Endometrial microvascular endothelial cells (primary cell): ENCODE data around the gene EHD2. TPM values are rescaled to one million over a fixed set of nuclear protein-coding genes. Genes with fewer than 3 reads are reported as not detected.

Experiments
- in situ Hi-C: cut with HindIII; loops from 2 replicates; pipeline ENCODE4 v1.10.0; 2017; ENCODE audit warnings: low sequenced_read_pairs, low pct_unique_long_range_greater_than_20kb; ENCODE audit errors: inconsistent ontology term
- total RNA-seq: library from RNA; depleted of rRNA; stranded (reverse); fragments of >200 nt; gene quantifications from one replicate; pipeline ENCODE4 v1.2.3, GENCODE V29; 2015; ENCODE audit errors: inconsistent ontology term

Gene EHD2
- total RNA-seq, 1 donor from 2014 or later, result 205 TPM

DNA sequence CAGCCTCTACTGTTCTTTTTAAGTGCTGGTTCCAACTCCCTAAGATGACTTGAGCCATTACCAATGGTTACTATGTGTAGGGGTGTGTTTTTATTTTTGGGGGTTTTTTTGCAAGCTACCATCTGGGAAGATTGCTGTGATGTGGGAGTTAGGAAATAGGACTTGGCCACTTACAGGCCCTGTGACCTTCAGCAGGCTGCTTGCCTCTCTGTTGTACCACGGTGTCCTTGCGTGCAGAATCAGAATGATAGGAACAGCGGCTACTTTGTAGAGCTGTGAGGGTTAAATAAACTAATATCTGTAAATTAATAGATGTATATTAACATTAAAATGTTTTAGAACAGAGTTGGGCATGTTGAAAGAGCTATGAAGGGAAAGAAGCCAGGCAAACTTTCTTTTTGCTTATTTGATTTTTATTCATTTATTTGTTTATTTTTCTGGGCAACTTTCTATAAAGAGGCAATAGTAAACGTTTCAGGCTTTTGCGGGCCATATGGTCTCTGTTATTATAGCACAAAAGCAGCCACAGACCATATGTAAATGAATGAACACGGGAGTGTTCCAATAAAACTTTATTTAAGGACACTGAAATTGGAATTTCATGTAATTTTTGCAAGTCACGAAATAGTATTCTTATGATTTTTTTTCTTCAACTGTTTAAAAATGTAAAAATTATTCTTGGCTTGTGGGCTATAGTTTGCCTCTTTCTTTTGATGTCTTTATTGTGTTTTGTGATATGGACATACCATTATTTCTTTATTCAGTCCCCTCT, 26.4 kb upstream of the EHD2 start:
- in situ Hi-C loops, result no loop called here

DNA sequence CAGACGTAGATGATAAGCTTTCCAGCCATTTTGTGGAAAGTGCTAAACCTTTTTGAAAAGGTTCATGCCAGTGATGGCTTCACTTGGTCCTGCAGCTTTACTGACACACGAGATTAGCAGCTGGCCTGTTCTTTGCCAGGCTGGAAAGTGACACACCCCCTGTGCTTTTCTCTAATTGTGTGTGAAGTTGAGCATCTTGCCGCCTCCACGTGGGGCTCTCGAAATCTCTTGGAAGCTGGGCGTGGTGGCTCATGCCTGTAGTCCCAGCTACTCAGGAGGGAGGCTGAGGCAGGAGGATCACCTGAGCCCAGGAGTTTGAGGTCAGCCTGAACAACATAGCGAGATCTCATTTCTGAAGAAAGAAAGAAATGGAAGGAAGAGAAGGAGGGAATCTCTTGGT, 25.3 kb upstream of the EHD2 start:
- in situ Hi-C loops, result no loop called here

DNA sequence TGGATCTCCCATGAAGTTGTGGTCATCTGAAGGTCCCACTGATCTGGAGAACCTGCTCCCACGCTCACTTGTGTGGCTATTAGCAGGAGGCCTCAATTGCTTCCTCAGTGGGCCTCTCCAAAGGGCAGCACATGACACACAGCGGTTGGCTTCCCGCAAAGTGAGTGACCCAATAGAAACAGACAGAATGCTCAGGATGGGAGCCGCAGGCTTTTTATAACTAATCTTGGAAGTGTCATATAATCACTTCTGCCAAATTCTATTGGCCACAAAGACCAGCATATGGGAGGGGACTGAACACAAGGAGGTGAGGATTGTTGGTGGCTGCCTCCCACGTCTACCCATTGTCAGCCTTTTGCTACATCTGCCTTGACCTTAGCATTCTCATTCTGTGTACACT, 22.1 kb upstream of the EHD2 start:
- in situ Hi-C loops, result no loop called here

DNA sequence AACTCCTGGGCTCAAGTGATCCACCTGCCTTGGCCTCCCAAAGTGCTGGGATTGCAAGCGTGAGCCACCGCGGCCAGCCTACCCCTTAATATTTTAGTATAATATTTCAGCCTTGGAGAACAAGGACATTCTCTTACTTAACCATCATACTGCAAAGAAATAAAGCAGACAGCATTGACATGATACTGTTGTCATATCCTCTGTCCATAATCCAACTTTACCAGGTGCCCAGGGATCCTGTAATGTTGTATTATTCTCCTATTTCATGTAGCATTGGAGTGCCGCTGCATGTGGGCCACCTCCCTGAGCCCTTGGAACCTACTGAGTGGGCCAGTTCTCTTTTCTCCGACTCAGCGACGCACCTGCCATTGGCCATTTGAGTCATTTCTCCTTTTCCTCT, 21.4 kb upstream of the EHD2 start:
- in situ Hi-C loops, result no loop called here

DNA sequence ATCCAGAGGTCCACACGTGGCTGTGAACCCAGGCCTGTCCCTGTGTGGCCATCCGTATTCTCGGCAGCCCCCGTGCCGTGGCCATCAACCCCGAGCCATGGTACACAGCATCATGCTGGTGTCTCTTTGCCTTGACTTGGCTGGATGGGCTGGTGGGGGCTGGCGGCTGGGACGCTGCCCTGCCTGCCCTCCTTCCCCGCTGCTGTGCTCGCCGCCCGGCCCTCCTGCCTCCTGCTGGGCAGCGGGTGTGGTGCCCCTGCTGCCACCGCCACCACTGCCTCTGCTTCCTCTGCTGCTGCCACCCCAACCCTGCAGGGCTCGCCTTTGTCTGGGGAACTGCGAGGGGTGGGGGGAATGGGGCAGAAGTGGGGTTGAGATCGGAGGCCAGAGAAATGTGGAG, 19.7 kb upstream of the EHD2 start:
- in situ Hi-C loops, result no loop called here

DNA sequence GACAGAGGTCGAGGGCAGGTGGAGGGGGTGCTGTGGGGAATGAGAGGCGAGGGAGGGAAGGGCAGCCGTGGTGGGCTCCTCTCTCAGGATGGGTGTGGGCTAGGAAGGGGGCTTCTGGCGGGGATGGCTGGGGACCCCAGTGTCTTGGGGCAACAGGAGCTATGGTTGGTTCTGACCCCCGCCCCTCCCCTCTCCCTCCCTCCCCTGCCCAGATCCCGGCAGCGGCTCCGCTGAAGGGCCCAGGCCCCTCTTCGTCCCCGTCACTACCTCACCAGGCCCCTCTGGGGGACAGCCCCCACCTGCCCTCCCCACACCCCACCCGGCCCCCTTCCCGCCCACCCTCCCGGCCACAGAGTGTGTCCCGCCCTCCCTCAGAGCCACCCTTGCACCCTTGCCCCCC, 19.3 kb upstream of the EHD2 start:
- in situ Hi-C loops, result no loop called here

DNA sequence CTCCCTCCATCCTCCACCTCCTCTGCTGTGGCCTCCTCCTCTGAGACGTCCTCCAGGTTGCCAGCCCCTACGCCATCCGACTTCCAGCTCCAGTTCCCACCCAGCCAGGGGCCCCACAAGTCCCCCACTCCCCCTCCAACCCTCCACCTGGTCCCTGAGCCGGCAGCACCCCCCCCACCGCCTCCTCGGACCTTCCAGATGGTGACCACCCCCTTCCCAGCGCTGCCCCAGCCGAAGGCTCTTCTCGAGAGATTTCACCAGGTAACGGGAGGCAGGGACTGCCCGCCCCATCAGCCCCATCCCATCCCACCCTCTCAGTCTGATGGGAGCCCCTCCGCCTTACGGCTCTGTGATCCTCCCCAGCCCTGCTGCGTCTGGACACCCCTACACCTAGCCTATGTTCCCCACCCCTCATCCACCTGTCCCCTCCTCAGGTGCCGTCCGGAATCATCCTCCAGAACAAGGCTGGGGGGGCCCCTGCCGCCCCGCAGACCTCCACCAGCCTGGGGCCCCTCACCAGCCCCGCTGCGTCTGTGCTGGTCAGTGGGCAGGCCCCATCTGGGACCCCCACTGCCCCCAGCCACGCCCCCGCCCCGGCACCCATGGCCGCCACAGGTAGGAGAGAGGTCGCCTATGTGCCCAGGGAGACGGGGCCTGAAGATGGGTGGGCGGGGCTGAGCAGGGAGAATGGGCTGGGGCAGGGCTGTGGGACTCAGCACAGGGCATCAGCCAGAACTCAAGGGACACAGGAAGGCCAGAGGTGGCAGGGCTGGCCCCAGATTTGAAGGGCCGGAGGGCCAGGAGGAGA, 18.6 kb upstream of the EHD2 start:
- in situ Hi-C loops, result no loop called here

DNA sequence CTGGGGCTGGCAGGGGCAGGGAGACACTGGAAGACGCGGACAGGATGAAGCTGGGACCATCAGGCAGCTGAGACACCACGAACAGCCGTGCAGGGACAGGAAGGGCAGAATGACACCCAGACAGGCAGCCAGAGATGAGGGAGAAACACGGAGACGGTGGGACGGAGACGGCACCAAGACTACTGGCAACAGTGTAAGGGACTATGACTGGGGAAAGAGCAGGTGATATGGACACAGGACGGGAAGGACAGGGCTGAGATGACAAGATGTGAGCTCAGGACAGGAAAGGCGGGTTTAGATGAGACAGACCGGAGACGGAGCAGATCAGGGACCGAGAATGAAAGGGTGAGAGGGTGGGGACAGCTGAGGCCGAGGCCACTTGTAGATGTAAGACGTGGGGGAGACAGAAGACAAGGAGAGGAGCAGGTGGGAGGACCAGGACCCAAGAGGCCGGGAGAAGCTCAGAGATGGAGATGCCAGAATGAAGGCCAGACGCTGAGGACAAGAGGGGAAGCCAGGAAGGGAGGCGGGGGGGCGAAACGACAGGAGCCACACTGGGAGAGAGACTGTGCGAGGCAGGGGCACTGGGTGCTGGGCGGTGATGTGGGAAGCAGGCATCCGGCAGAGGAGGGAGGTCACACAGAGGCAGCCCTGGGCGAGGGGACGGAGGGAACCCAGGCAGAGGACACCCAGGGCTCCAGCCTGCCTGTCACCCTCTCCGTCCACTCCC, 17.5 kb upstream of the EHD2 start:
- in situ Hi-C loops, result no loop called here

DNA sequence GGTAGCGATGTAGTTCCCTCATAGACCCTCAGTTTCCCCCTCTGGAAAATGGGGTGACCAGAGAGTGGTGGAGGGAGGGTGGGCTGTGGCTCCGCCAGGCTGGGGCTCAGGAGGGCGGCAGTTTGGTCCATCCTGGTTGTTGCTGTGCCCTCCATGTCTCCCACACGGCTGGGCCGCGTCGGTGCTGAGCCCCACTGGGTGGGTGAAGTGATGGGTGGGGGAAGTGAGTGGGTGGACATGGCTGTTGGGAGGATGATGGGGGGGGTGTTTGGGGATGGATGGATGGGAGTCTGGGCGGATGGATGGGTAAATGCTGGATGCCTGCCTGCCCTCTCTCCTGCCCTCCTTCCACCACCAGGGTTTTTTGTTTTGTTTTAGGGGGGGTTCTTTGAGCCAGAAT, 16.6 kb upstream of the EHD2 start:
- in situ Hi-C loops, result no loop called here

DNA sequence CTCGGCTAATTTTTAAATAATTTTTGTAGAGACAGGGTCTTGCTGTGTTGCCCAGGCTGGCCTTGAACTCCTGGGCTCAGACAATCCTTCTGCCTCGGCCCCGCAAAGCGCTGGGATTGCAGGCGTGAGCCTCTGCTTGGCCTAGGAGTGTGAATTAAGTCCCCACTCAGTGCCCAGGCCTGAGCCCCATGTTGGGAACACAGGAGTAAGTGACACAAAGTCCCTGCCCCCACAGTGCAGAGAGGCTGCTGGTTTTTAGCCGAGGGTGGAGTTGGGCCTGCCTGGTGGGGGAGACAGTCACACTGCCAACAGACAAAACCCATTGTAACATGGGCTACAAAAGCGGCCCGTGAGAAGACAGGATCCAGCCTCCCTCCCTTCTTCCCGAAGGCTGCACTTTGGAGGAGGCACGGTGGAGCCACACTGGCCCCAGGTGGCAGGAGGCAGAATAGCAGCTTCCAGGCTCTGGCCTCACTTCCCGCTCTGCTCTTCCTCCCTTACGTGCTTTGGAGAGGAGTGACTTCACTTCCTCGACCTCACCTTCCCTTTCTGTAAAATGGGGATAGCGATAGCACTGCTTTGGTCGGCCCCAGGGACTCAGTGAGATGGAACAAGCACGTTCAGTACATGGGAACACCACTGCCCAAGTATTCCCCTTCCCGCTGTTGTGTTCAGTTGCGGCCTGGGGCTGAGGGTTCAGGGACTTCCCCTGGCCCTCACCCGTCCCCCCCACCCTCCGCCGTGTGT, 15.2 kb upstream of the EHD2 start:
- in situ Hi-C loops, result no loop called here

DNA sequence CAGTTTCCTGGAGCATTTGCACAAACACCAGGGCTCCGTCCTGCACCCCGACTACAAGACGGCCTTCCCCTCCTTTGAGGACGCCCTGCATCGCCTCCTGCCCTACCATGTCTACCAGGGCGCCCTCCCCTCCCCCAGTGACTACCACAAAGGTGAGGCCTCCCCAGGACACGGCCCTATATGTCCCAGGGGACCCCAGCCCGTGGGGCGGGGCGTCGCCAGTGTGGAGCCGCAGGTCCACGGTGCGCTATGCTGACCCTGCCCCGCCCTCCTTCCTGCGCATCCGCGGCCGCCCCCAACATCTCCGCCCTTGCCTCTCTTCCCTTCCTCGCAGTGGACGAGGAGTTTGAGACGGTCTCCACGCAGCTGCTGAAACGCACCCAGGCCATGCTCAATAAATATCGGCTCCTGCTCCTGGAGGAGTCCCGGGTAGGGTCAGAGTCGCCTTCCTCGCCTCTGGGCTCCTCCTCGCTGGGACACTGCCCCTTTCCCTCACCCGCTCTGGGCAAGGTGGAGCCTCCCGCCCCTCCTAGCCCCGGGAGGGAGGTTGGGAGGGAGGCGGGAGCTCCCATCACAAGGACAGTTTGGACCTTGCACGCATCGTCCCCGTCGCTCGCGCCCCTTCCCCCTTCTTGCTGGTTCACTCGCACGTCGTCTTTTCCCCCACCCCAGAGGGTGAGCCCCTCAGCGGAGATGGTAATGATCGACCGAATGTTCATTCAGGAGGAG, 14.4 kb upstream of the EHD2 start:
- in situ Hi-C loops, result no loop called here

DNA sequence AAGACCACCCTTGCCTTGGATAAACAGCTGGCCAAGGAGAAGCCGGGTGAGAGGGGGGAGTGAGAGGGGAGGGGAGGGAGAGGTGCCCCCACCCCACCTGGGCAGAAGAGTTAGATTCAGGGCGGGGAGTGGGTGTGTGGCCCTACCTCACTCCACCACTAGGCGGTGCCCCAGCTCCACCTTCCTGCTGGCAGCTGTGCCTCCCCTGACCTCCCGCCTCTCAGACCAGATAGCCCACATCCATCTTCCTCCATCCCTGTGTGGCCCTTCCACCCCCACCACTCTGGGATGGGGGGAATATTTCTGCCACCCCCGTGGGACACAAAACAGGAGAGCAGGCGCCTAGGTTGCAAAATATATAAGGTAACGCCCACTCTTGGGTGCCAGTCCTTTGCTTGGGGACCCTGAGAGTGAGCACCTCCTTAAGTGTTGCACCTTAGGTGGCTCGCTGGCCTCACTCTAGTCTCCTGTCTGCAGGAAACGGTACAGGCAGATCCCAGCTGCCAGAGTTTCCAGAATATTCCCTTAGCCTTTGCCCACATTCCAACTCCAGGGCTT, 13.8 kb upstream of the EHD2 start:
- in situ Hi-C loops, result no loop called here

DNA sequence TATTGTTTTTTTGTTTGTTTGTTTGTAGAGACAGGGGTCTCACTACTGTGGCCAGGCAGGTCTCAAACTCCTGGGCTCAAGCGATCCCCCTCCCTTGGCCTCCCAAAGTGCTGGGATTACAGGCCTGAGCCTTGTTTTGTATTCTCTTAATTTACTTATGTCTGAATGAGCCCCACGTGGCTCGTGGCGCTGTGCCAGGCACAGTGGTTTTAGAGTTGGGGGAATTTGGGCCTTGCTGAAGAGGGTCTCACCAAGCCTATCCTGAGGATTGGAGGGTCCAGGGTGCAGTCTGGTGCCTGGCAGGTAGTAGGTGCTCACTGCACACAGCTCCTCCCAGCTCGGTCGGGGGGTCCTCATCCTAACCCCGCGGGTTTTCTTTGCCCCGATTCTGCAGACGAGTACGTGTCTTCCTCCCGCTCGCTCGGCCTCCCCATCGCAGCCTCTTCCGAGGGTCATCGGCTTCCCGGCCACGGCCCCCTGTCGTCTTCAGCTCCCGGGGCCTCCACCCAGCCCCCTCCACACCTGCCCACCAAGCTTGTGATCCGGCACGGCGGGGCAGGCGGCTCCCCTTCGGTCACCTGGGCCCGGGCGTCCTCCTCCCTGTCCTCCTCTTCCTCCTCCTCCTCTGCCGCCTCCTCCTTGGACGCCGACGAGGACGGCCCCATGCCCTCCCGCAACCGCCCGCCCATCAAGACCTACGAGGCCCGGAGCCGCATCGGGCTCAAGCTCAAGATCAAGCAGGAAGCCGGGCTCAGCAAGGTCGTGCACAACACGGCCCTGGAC, 12.1 kb upstream of the EHD2 start:
- in situ Hi-C loops, result no loop called here

DNA sequence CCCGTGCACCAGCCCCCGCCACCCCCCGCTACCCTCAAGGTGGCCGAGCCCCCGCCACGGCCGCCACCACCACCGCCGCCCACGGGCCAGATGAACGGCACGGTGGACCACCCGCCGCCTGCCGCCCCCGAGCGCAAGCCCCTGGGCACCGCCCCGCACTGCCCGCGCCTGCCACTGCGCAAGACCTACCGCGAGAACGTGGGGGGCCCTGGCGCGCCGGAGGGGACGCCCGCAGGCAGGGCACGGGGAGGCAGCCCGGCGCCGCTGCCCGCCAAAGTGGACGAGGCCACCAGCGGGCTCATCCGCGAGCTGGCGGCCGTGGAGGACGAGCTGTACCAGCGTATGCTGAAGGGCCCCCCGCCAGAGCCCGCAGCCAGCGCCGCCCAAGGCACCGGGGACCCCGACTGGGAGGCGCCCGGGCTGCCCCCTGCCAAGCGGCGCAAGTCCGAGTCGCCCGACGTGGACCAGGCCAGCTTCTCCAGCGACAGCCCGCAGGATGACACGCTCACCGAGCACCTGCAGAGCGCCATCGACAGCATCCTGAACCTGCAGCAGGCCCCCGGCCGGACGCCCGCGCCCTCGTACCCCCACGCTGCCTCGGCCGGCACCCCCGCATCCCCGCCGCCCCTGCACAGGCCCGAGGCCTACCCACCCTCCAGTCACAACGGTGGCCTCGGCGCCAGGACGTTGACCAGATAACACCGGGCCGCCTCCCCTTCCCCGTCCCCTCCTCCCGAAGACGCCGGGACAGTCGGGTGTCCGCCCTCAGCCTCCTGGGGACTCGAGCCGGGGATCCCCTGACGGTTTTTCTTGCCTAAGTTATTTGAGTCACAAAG, 11.3 kb upstream of the EHD2 start:
- in situ Hi-C loops, result no loop called here

DNA sequence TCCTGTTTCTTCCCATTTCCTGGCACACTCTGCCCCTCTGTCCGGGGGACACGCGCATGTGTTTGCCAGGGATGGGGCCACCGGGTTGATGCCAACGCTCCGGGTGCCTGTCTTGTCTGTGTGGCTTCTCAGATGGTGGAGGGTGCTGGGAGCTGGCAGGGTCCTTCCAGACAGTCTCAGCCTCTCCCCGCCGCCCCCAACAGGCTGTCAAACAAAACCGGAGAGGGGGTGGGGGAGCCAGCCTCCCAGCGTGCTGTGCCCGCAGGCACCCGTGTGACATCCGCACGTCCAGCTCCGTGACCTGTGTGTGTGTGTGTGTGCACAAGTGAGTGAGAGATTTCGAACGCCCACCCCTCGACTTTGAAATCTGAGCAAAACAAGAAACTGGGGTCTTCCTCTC, 10.6 kb upstream of the EHD2 start:
- in situ Hi-C loops, result no loop called here

DNA sequence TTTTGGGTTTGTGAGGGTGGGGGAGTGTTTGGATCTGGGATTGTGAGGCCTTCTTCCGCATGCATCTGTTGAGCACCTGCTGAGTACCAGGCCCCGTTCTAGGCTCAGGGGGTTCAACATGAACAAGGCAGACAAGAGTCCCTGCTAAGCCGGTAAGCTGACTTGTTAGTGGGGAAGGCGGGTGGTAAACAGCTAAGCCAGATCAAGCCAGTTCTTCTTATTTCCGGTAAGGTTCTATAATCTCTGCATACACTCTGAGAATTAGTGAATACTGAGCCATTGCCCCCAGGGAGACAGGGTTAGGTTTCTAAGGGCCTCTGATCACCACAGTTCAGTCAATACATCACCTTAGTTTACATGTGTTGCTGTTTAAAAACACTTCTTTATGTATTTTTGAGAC, 9.9 kb upstream of the EHD2 start:
- in situ Hi-C loops, result no loop called here

DNA sequence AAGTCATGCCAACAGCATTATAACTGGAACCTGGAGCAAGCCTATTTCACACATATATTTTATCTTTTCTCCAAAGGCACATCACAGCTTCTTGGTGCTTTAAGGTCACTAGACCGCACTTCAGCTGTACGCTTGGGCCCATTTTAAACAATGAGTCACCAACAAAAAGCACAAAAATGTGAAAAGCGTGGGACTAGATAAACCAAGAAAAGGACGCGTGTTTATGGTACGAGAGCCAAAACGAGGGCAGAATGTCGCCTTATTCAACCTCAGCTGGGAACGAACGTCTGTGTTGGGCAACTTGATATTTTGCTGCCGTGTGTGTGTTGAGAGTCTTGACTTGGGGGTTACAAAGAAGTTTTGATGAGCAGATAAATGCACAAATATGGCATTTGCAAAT, 9.2 kb upstream of the EHD2 start:
- in situ Hi-C loops, result no loop called here
